ENCODE measurements around the gene GLRX2.

DNA sequence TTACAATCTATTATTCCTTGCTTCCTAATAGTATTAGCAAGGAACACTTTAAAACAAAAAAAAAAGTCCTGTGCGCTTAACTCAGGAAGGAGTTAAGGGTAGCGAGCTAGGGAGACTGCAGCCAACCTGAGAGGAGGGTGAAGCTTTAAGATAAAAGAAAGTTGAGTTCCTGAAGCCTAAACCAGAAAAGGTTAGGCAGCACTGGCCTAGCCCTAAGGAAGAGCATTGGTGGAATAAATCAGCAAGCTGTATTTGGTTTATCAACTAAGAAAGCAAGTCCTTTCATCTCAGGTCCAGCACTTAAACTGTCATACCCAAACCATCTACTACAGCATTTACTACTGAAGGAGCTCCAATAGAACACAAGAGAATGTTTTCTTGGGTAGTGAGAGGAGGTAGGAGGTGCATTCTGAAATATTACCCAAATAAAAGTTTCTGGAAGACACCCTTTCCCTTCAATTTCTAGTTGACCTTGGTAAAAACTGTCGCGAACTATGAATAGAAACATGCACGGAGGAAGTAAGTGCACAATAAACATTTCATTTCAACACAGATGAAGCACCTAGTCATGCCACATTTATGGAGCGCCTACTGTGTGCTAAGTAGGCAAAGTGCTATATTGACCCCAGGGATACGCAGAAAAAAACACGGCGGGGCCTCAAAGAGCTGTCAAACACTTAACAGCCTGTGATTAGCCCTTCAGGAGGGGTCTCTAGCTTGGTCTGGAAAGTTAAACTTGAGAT, 1.3 kb downstream of the GLRX2 start:
- TF ChIP-seq, protein P1, sequence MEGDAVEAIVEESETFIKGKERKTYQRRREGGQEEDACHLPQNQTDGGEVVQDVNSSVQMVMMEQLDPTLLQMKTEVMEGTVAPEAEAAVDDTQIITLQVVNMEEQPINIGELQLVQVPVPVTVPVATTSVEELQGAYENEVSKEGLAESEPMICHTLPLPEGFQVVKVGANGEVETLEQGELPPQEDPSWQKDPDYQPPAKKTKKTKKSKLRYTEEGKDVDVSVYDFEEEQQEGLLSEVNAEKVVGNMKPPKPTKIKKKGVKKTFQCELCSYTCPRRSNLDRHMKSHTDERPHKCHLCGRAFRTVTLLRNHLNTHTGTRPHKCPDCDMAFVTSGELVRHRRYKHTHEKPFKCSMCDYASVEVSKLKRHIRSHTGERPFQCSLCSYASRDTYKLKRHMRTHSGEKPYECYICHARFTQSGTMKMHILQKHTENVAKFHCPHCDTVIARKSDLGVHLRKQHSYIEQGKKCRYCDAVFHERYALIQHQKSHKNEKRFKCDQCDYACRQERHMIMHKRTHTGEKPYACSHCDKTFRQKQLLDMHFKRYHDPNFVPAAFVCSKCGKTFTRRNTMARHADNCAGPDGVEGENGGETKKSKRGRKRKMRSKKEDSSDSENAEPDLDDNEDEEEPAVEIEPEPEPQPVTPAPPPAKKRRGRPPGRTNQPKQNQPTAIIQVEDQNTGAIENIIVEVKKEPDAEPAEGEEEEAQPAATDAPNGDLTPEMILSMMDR (IDR thresholded peaks at IDR 0.05): no peak
- TF ChIP-seq POLR2A (IDR thresholded peaks at IDR 0.05): no peak
- no peak for TF ChIP-seq POLR2AphosphoS5 (IDR thresholded peaks at IDR 0.05; ENCODE audit: insufficient read depth in 1 of 2, low read depth in 1 of 2)

All from vagina (tissue), 2 donors.